ENCODE results near the gene MAPK9. TPM values are rescaled to one million over a fixed set of nuclear protein-coding genes. Genes with fewer than 3 reads are reported as not detected.

The MAPK9 gene
- total RNA-seq, 1 experiment from 2014 or later, result 44.1 TPM

DNA sequence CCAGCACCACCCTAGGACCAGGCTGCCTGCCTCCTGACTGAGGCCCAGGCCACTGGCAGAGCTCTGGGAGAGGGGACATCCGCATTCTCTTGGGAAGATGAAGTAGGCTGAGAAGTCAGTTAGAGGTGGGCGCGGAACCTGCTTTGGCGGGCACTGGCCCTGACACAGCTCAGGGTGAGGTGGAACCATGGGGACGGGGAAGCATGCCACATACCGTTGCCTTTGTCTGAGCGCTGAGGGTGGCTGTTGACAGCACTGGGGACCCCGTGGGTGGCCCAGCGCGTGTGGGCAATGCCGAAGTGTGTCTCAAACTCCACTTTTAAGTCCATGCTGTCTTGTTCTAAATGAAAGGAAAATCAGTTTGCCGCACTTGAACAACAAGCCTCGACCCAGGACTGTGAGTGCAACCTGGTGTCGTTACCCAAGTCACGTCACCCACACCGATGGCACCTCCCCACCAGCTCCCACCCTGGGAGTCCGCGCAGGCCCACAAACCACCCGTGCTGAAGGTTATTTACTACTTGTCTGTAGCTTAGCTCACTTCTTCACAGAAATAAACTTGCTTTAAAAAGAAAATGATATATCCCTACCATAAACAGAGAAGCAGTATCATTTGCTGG, 43.8 kb upstream of the MAPK9 start:
- no peak for DNase-seq (ENCODE audit: low read depth, low spot score)
- Histone ChIP-seq H3K27ac (ENCODE audit: low read length) (no peak overlapping the region), H3K9me3 (ENCODE audit: control insufficient read depth, insufficient read depth, low read depth, low read length) (no peaks in the 10 kb centered on the region), H3K4me3 (ENCODE audit: low read depth in 2 of 2, low read length in 2 of 2) (no peak overlapping the region), H3K4me1 (ENCODE audit: control insufficient read depth, insufficient read depth, low read length) (peaks cover 3% of the 10 kb centered on the region), H3K27me3 (ENCODE audit: control insufficient read depth, insufficient read depth, low read length) (no peaks in the 10 kb centered on the region), H3K36me3 (ENCODE audit: control insufficient read depth, insufficient read depth, low read length) (no peaks in the 10 kb centered on the region)
- BruUV-seq (replicated peaks), result no TSS peak
- TF ChIP-seq SIN3A (IDR thresholded peaks at IDR 0.05; ENCODE audit: borderline replicate concordance, insufficient read depth, low read depth, low read length) (no peak), REST (IDR thresholded peaks at IDR 0.05; ENCODE audit: insufficient read depth in 1 of 2, low read depth in 2 of 2, low read length in 1 of 2) (no peak), POLR2AphosphoS5 (IDR thresholded peaks at IDR 0.05; ENCODE audit: low read depth, low read length) (no peak), TCF7L2 (IDR thresholded peaks at IDR 0.05; ENCODE audit: low read depth, low read length) (no peak)
- TF ChIP-seq, protein P1, sequence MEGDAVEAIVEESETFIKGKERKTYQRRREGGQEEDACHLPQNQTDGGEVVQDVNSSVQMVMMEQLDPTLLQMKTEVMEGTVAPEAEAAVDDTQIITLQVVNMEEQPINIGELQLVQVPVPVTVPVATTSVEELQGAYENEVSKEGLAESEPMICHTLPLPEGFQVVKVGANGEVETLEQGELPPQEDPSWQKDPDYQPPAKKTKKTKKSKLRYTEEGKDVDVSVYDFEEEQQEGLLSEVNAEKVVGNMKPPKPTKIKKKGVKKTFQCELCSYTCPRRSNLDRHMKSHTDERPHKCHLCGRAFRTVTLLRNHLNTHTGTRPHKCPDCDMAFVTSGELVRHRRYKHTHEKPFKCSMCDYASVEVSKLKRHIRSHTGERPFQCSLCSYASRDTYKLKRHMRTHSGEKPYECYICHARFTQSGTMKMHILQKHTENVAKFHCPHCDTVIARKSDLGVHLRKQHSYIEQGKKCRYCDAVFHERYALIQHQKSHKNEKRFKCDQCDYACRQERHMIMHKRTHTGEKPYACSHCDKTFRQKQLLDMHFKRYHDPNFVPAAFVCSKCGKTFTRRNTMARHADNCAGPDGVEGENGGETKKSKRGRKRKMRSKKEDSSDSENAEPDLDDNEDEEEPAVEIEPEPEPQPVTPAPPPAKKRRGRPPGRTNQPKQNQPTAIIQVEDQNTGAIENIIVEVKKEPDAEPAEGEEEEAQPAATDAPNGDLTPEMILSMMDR (IDR thresholded peaks at IDR 0.05), result no peak
- in situ Hi-C loops (cut with HindIII; ENCODE audit: low pct_unique_long_range_greater_than_20kb, low sequenced_read_pairs) (no loop called here), intact Hi-C loops (cut with micrococcal nuclease; ENCODE audit: unreplicated experiment) (no loop called here)
- CTCF ChIA-PET, result no interaction called here
- ATAC-seq, result no peak
- POLR2A ChIA-PET, result no interaction called here

GRCh38 chr5:180334751-180335613, 43.1 kb upstream of the MAPK9 start:
- DNase-seq (ENCODE audit: low read depth, low spot score), result no peak
- no peaks in the 10 kb centered on the region for H3K9me3 ChIP-seq (ENCODE audit: control insufficient read depth, insufficient read depth, low read depth, low read length)
- peaks cover 3% of the 10 kb centered on the region for H3K4me1 ChIP-seq (ENCODE audit: control insufficient read depth, insufficient read depth, low read length)
- CTCF ChIA-PET, result no interaction called here
- no peak overlapping the region for H3K27ac ChIP-seq (ENCODE audit: low read length)
- H3K4me3 ChIP-seq (ENCODE audit: low read depth in 2 of 2, low read length in 2 of 2), result no peak overlapping the region
- intact Hi-C loops (cut with micrococcal nuclease; ENCODE audit: unreplicated experiment), result no loop called here
- no peaks in the 10 kb centered on the region for H3K27me3 ChIP-seq (ENCODE audit: control insufficient read depth, insufficient read depth, low read length)
- POLR2A ChIA-PET, result no interaction called here
- TF ChIP-seq POLR2AphosphoS5 (IDR thresholded peaks at IDR 0.05; ENCODE audit: low read depth, low read length), result no peak
- TF ChIP-seq TCF7L2 (IDR thresholded peaks at IDR 0.05; ENCODE audit: low read depth, low read length), result no peak
- TF ChIP-seq REST (IDR thresholded peaks at IDR 0.05; ENCODE audit: insufficient read depth in 1 of 2, low read depth in 2 of 2, low read length in 1 of 2), result no peak
- TF ChIP-seq, protein P1 (IDR thresholded peaks at IDR 0.05), result no peak
- no peak for TF ChIP-seq SIN3A (IDR thresholded peaks at IDR 0.05; ENCODE audit: borderline replicate concordance, insufficient read depth, low read depth, low read length)
- no TSS peak for BruUV-seq (replicated peaks)
- ATAC-seq, result no peak
- H3K36me3 ChIP-seq (ENCODE audit: control insufficient read depth, insufficient read depth, low read length), result no peaks in the 10 kb centered on the region
- in situ Hi-C loops (cut with HindIII; ENCODE audit: low pct_unique_long_range_greater_than_20kb, low sequenced_read_pairs), result no loop called here

Measured in Panc1 (cell line).